GM21423 (cell line): ENCODE measurements around the gene TMPRSS13.

Experiments
- ATAC-seq: cut with Tn5 transposase; IDR thresholded peaks from one replicate; pipeline ENCODE4 v1.9.1; 2021; ENCODE audit warnings: mild to moderate bottlenecking, moderate library complexity; ENCODE audit not compliant: unreplicated experiment

Gene TMPRSS13

GRCh38 chr11:117860139-117860538 is 69.1 kb downstream of the TMPRSS13 start:
- no peak for ATAC-seq

- ATAC-seq = no peak
Measured at GRCh38 chr11:117859488-117860112, 69.6 kb downstream of the TMPRSS13 start.

- no peak for ATAC-seq
Measured at GRCh38 chr11:117859061-117859460, 70.1 kb downstream of the TMPRSS13 start.

GRCh38 chr11:117857734-117858414 is 71.3 kb downstream of the TMPRSS13 start:
- ATAC-seq = no peak

GRCh38 chr11:117855912-117856651 is 73.1 kb downstream of the TMPRSS13 start:
- ATAC-seq = no peak

- no peak for ATAC-seq
Measured at GRCh38 chr11:117855186-117855845, 73.9 kb downstream of the TMPRSS13 start.

GRCh38 chr11:117852309-117852708 is 76.9 kb downstream of the TMPRSS13 start:
- no peak for ATAC-seq

DNA sequence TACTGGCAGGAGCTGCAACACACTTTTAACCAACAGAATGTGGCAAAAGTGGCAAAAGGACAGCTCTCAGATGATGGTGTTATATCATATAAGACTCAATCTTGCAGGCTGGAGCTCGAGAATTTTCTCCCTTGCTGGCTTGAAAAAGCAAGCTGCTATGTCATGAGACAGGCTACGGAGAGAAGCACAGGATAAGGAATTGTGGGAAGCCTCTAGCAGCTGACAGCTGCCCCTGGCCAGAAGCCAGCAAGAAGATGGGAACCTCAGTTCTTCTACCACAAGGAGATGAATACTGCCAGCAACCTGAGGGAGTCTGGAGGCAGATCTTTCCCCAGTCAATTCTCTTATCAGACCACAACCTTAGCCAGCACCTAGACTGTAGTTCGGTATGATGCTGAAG is 77.3 kb downstream of the TMPRSS13 start:
- ATAC-seq = no peak

GRCh38 chr11:117851106-117851505 is 78.1 kb downstream of the TMPRSS13 start:
- no peak for ATAC-seq
